ENCODE measurements around the gene RBM33.

RBM33 gene

GRCh38 chr7:155800301-155800700, 155.8 kb downstream of the RBM33 start:
- DNase-seq: no peak

- DNase-seq: no peak
Observed at GRCh38 chr7:155800741-155801267, 156.3 kb downstream of the RBM33 start.

GRCh38 chr7:155802291-155802690, 157.8 kb downstream of the RBM33 start:
- DNase-seq: no peak

- no peak for DNase-seq
Observed at GRCh38 chr7:155802906-155803417, 158.5 kb downstream of the RBM33 start.

- DNase-seq: no peak
Observed at GRCh38 chr7:155803418-155804376, 159.2 kb downstream of the RBM33 start.

- DNase-seq: no peak
Observed at GRCh38 chr7:155804431-155804831, 160.0 kb downstream of the RBM33 start.

GRCh38 chr7:155804897-155805825, 160.7 kb downstream of the RBM33 start:
- DNase-seq: peak; percentile 47

GRCh38 chr7:155805826-155806095, 161.3 kb downstream of the RBM33 start:
- DNase-seq: no peak

- no peak for DNase-seq
Observed at GRCh38 chr7:155806096-155806871, 161.8 kb downstream of the RBM33 start.

- DNase-seq: no peak
Observed at GRCh38 chr7:155807065-155807671, 162.7 kb downstream of the RBM33 start.

- no peak for DNase-seq
Observed at GRCh38 chr7:155807789-155808548, 163.5 kb downstream of the RBM33 start.

GRCh38 chr7:155808549-155809331, 164.3 kb downstream of the RBM33 start:
- DNase-seq: no peak

GRCh38 chr7:155809332-155809946, 165.0 kb downstream of the RBM33 start:
- DNase-seq: no peak

- DNase-seq: no peak
Observed at GRCh38 chr7:155809947-155810769, 165.7 kb downstream of the RBM33 start.

- DNase-seq: no peak
Observed at GRCh38 chr7:155810770-155811559, 166.5 kb downstream of the RBM33 start.

GRCh38 chr7:155811560-155811894, 167.1 kb downstream of the RBM33 start:
- DNase-seq: no peak

GRCh38 chr7:155811895-155812761, 167.7 kb downstream of the RBM33 start, which contains the start of gene SHH:
Gene SHH, minus strand, starts transcription at chr7:155812463. Its CDS starts 341 bp downstream, at chr7:155812122.
- no peak for DNase-seq
